GM12801 (cell line): ENCODE measurements around the gene PLPP3.

Experiments
- CTCF ChIP-seq: IDR thresholded peaks from one replicate; pipeline ENCODE4 v1.5.1; 2011; ENCODE audit warnings: control low read depth; ENCODE audit not compliant: insufficient read length; ENCODE audit errors: extremely low read depth

PLPP3 gene

GRCh38 chr1:56496158-56496557 lies 83.2 kb downstream of the PLPP3 start:
- TF ChIP-seq CTCF, result no peak

GRCh38 chr1:56495538-56495937 lies 83.8 kb downstream of the PLPP3 start:
- TF ChIP-seq CTCF, result no peak

- TF ChIP-seq CTCF, result no peak
Observed at GRCh38 chr1:56494306-56494705, 85.1 kb downstream of the PLPP3 start.

GRCh38 chr1:56493826-56494225 lies 85.5 kb downstream of the PLPP3 start:
- TF ChIP-seq CTCF, result no peak

- TF ChIP-seq CTCF, result no peak
Observed at GRCh38 chr1:56491441-56491840, 87.9 kb downstream of the PLPP3 start.

GRCh38 chr1:56490619-56491018 lies 88.7 kb downstream of the PLPP3 start:
- no peak for TF ChIP-seq CTCF

- TF ChIP-seq CTCF, result no peak
Observed at GRCh38 chr1:56489695-56490094, 89.7 kb downstream of the PLPP3 start.

- TF ChIP-seq CTCF, result no peak
Observed at GRCh38 chr1:56484695-56485094, 94.7 kb downstream of the PLPP3 start.
